Measurements from ENCODE around the gene N4BP3. TPM values are rescaled to one million over a fixed set of nuclear protein-coding genes. Genes with fewer than 3 reads are reported as not detected.
"Not testable (repeated sequence)": the region's sequence is repeated elsewhere in the genome, so short reads cannot be mapped to it uniquely, and the experiment has no call there.

N4BP3 gene
- total RNA-seq, 4 donors from 2014 or later, result 1.2 to 4.8 (median 1.3) TPM

DNA sequence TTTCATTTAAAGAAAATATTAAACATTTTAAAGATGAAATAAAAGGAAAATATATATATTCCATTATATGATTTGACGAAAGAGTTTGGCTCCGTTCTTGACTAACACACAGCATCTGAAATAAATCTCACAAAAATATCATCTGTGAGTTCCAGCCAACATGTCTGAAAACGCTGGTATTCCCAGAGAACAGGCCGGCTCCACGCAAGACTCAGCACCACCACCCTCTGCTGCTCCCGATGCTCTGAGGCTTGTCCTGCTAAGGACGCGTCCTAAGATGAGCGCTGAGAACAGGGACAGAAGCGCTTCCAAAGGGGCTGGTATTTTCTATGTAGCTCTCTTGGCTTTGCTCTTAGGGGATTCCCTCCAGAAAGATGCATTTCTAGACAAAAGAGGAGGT, 40.6 kb upstream of the N4BP3 start:
- ATAC-seq, result no peak
- TF ChIP-seq POLR2A (IDR thresholded peaks at IDR 0.05), result no peak
- no peak for TF ChIP-seq EP300 (IDR thresholded peaks at IDR 0.05)
- Histone ChIP-seq H3K4me3 (no peak overlapping the region), H3K36me3 (no peaks in the 10 kb centered on the region), H3K27ac (no peak overlapping the region), H3K9me3 (no peaks in the 10 kb centered on the region), H3K27me3 (peaks cover 51% of the 10 kb centered on the region), H3K4me1 (no peaks in the 10 kb centered on the region)
- WGBS, 2 donors (ENCODE audit: low coverage in 1 of 2), result 70 to 81% methylated on average over 7 to 10 of the region's 10 CpGs

DNA sequence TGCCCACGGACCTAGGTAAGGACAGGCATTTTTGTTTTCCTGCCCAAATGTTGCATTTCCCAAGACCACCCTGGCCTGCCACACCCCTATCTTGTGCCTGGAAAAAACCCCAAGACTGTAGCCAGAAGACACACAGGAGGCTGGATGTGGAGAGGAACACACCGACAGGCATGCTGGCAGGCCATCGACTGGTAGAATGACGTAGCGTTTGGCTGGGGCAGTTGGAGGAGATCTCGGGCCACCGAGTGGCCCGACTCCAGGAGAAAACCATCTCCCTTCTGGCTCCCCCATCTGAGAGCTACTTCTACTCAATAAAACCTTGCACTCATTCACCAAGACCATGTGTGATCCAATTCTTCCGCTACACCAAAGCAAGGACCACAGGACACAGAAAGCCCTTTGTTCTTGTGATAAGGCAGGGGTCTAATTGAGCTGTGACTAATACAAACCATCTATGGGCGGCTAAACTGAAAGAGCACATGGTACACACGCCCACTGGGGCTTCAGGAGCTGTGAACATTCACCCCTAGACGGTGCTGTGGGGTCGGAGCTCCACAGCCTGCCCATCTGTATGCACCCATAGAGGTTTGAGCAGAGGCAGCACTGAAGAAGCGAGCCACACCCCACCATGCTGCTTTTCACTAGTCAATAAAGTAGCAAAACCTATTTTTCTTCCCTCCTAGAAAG, 38.9 kb upstream of the N4BP3 start:
- WGBS, 2 donors (ENCODE audit: low coverage in 1 of 2), result 56% methylated on average over 14 of the region's 14 CpGs; no CpG with 5 or more reads in 1 of the 2 donors
- no peak for TF ChIP-seq EP300 (IDR thresholded peaks at IDR 0.05)
- TF ChIP-seq, protein P1, sequence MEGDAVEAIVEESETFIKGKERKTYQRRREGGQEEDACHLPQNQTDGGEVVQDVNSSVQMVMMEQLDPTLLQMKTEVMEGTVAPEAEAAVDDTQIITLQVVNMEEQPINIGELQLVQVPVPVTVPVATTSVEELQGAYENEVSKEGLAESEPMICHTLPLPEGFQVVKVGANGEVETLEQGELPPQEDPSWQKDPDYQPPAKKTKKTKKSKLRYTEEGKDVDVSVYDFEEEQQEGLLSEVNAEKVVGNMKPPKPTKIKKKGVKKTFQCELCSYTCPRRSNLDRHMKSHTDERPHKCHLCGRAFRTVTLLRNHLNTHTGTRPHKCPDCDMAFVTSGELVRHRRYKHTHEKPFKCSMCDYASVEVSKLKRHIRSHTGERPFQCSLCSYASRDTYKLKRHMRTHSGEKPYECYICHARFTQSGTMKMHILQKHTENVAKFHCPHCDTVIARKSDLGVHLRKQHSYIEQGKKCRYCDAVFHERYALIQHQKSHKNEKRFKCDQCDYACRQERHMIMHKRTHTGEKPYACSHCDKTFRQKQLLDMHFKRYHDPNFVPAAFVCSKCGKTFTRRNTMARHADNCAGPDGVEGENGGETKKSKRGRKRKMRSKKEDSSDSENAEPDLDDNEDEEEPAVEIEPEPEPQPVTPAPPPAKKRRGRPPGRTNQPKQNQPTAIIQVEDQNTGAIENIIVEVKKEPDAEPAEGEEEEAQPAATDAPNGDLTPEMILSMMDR (IDR thresholded peaks at IDR 0.05), result no peak
- TF ChIP-seq POLR2AphosphoS5 (IDR thresholded peaks at IDR 0.05), result no peak
- no peak for TF ChIP-seq POLR2A (IDR thresholded peaks at IDR 0.05)
- no peaks in the 10 kb centered on the region for H3K9me3 ChIP-seq
- peaks cover 47% of the 10 kb centered on the region for H3K27me3 ChIP-seq
- H3K4me1 ChIP-seq, result no peaks in the 10 kb centered on the region
- no peaks in the 10 kb centered on the region for H3K36me3 ChIP-seq
- no peak overlapping the region for H3K4me3 ChIP-seq
- no peak for ATAC-seq
- H3K27ac ChIP-seq, result no peak overlapping the region

DNA sequence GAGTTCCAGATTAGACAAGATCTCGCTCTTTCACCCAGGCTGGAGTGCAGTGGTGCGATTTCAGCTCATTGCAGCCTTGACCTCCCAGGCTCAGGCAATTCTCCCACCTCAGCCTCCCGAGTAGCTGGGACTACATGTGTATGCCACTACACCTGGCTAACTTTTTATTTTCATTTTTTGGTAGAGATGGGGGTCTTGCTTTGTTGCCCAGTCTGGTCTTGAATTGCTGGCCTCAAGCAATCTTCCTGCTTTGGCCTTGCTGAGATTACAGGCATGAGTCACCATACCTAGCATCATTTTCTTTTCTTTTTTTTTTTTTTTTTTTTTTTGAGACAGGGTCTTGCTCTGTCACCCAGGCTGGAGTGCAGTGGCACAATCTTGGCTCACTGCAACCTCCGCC, 36.4 kb upstream of the N4BP3 start:
- not testable (repeated sequence) for H3K27ac ChIP-seq, H3K36me3 ChIP-seq, H3K4me1 ChIP-seq, H3K9me3 ChIP-seq, ATAC-seq, H3K4me3 ChIP-seq
- WGBS, 2 donors (ENCODE audit: low coverage in 1 of 2), result 80 to 92% methylated on average over 1 to 4 of the region's 4 CpGs
- peaks cover 68% of the 10 kb centered on the region for H3K27me3 ChIP-seq

DNA sequence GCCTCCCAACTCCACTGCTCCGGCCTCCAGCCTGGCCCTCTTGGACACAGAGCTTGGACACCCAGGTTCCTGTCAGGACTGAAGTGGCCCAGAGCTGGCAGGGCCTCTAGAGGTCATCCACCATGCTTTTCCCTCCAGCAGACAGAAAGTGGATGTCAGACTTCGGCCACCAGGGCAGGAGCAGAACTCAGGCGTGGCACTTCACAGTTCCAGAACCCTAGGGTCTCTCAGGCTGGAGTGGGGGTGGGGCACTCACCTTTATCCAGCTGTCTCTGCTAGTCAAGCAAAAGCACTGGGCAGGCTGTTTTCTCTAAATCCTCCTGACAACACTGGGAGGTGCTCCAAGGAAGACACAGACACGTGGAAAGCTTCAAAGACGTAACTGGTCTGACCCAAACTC, 35.6 kb upstream of the N4BP3 start:
- H3K27ac ChIP-seq, result no peak overlapping the region
- no peak for ATAC-seq
- peaks cover 70% of the 10 kb centered on the region for H3K27me3 ChIP-seq
- no peak for TF ChIP-seq POLR2AphosphoS5 (IDR thresholded peaks at IDR 0.05)
- no peak for TF ChIP-seq POLR2A (IDR thresholded peaks at IDR 0.05)
- TF ChIP-seq EP300 (IDR thresholded peaks at IDR 0.05), result no peak
- TF ChIP-seq, protein P1 (IDR thresholded peaks at IDR 0.05), result no peak
- H3K9me3 ChIP-seq, result no peaks in the 10 kb centered on the region
- H3K4me1 ChIP-seq, result no peaks in the 10 kb centered on the region
- H3K36me3 ChIP-seq, result no peaks in the 10 kb centered on the region
- no peak overlapping the region for H3K4me3 ChIP-seq
- 57 to 73% methylated on average over 1 to 3 of the region's 5 CpGs for WGBS, 2 donors (ENCODE audit: low coverage in 1 of 2)

DNA sequence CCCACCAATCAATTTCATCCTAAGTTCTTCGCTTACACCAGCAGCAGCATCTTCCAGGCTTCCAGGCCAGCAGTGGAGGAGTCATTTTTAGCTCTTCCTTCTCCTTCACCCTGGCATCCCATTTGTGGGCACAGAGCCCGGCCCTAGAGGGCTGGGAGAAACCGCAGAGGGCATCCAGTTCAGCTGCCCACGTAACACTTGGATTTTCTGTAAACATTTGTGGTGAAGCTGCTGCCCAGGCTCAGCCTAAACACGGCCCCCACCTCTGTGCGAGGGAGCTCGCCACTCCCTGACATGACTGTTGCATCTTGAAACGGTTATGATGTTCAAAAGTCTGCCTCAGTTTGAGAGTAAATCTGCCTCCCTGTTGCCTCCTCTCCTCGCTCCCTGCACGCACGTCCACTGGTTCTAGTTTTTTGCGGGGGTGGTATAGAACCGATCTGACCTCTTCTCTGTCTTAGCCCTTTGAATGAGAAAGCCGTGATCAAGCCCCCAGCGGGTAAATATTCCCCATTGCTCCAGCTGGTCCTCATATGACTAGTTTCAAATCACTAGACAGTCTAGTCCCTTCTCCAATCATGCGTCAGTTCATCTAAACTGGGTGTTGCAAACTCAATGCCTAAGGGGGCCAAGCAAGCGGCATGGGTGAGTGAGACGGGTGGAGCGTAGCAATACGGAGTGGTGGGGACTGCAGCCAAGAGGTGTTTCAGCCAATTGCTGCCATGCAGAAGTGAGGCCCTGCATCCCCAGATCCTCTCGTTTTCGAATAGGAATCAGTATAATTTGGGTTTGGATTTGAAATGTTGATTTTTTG, 34.9 kb upstream of the N4BP3 start:
- no peaks in the 10 kb centered on the region for H3K36me3 ChIP-seq
- peaks cover 63% of the 10 kb centered on the region for H3K27me3 ChIP-seq
- H3K27ac ChIP-seq, result no peak overlapping the region
- no peak for ATAC-seq
- no peaks in the 10 kb centered on the region for H3K4me1 ChIP-seq
- no peak for TF ChIP-seq POLR2AphosphoS5 (IDR thresholded peaks at IDR 0.05)
- TF ChIP-seq, protein P1 (IDR thresholded peaks at IDR 0.05), result no peak
- TF ChIP-seq POLR2A (IDR thresholded peaks at IDR 0.05), result no peak
- no peak for TF ChIP-seq EP300 (IDR thresholded peaks at IDR 0.05)
- no peaks in the 10 kb centered on the region for H3K9me3 ChIP-seq
- H3K4me3 ChIP-seq, result no peak overlapping the region
- WGBS, 2 donors (ENCODE audit: low coverage in 1 of 2), result 67 to 71% methylated on average over 11 to 22 of the region's 22 CpGs

DNA sequence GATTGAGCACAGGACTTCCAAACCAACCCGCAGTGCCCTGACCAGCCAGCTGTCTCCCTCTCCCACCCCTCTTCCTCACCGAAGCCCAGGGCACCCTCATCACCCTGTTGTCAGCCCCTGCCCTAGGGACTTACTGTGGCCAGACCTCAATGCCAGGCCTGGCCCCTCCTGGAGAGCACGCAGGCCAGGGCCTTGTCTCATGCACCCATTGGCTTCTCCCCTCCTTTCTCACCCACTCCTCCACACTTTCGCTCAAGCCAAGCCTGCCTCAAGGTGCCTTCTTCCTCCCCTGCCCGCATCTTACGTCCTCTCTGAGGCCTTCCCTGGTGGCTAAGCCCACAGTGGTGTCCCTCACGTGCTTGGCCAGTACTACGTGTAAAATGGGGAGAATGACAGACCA, 33.3 kb upstream of the N4BP3 start:
- Histone ChIP-seq H3K36me3 (no peaks in the 10 kb centered on the region), H3K27ac (no peak overlapping the region), H3K9me3 (no peaks in the 10 kb centered on the region), H3K4me3 (no peak overlapping the region), H3K27me3 (peaks cover 56% of the 10 kb centered on the region), H3K4me1 (no peaks in the 10 kb centered on the region)
- no peak for ATAC-seq
- TF ChIP-seq POLR2AphosphoS5 (IDR thresholded peaks at IDR 0.05), result no peak
- TF ChIP-seq, protein P1 (IDR thresholded peaks at IDR 0.05), result no peak
- no peak for TF ChIP-seq POLR2A (IDR thresholded peaks at IDR 0.05)
- no peak for TF ChIP-seq EP300 (IDR thresholded peaks at IDR 0.05)
- 60 to 83% methylated on average over 3 to 4 of the region's 8 CpGs for WGBS, 2 donors (ENCODE audit: low coverage in 1 of 2)
